ENCODE measurements around the gene HPCAL1. TPM values are rescaled to one million over a fixed set of nuclear protein-coding genes. Genes with fewer than 3 reads are reported as not detected.

HPCAL1 gene
- total and polyA plus RNA-seq, 2 experiments from 2014 or later: 8.3 to 25.4 TPM

DNA sequence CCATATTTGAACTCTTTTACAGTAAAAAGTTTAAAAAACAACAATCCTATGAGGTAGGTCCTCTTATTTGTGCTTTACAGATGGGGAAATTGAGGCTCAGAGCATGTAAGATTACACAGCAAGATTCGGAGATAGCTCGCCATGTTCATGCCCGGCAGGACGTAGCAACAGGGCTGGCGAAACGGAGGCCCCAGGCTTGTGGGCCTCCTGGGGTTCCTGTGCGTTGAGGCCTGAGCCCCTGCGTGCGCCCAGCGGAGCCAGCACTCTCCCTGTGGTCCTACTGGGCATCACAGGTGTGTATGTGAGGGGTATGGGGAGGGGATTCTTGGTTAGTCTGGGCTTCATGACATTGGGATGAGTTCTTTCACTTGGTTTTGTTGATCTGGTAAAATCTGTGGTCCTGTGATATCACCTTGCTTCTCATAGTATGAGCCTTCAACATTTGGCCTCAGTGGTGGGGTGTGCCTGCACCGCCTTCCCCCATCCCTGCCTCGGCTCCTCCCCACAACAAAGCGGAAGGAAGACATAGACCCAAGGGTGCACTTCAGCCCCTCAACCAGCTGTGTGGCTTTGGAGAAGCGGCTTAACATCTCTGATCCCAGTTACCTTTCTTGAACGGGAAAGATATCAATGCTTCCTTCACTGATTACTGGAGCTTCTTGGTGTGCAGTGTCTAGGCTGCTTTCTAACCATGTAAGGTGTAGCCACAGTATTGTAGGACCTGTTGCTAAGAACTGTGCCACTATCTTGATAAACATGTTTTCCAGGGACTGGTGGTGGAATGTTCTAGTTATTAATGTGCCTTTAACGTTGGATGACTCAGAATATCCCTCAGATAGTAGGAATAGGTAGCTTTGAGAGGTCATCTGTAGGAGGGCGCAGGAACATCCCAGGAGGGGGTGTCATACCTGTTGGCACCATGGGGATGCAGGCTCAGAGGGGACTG, 37.2 kb downstream of the HPCAL1 start (continued):
- TF ChIP-seq, protein P1, sequence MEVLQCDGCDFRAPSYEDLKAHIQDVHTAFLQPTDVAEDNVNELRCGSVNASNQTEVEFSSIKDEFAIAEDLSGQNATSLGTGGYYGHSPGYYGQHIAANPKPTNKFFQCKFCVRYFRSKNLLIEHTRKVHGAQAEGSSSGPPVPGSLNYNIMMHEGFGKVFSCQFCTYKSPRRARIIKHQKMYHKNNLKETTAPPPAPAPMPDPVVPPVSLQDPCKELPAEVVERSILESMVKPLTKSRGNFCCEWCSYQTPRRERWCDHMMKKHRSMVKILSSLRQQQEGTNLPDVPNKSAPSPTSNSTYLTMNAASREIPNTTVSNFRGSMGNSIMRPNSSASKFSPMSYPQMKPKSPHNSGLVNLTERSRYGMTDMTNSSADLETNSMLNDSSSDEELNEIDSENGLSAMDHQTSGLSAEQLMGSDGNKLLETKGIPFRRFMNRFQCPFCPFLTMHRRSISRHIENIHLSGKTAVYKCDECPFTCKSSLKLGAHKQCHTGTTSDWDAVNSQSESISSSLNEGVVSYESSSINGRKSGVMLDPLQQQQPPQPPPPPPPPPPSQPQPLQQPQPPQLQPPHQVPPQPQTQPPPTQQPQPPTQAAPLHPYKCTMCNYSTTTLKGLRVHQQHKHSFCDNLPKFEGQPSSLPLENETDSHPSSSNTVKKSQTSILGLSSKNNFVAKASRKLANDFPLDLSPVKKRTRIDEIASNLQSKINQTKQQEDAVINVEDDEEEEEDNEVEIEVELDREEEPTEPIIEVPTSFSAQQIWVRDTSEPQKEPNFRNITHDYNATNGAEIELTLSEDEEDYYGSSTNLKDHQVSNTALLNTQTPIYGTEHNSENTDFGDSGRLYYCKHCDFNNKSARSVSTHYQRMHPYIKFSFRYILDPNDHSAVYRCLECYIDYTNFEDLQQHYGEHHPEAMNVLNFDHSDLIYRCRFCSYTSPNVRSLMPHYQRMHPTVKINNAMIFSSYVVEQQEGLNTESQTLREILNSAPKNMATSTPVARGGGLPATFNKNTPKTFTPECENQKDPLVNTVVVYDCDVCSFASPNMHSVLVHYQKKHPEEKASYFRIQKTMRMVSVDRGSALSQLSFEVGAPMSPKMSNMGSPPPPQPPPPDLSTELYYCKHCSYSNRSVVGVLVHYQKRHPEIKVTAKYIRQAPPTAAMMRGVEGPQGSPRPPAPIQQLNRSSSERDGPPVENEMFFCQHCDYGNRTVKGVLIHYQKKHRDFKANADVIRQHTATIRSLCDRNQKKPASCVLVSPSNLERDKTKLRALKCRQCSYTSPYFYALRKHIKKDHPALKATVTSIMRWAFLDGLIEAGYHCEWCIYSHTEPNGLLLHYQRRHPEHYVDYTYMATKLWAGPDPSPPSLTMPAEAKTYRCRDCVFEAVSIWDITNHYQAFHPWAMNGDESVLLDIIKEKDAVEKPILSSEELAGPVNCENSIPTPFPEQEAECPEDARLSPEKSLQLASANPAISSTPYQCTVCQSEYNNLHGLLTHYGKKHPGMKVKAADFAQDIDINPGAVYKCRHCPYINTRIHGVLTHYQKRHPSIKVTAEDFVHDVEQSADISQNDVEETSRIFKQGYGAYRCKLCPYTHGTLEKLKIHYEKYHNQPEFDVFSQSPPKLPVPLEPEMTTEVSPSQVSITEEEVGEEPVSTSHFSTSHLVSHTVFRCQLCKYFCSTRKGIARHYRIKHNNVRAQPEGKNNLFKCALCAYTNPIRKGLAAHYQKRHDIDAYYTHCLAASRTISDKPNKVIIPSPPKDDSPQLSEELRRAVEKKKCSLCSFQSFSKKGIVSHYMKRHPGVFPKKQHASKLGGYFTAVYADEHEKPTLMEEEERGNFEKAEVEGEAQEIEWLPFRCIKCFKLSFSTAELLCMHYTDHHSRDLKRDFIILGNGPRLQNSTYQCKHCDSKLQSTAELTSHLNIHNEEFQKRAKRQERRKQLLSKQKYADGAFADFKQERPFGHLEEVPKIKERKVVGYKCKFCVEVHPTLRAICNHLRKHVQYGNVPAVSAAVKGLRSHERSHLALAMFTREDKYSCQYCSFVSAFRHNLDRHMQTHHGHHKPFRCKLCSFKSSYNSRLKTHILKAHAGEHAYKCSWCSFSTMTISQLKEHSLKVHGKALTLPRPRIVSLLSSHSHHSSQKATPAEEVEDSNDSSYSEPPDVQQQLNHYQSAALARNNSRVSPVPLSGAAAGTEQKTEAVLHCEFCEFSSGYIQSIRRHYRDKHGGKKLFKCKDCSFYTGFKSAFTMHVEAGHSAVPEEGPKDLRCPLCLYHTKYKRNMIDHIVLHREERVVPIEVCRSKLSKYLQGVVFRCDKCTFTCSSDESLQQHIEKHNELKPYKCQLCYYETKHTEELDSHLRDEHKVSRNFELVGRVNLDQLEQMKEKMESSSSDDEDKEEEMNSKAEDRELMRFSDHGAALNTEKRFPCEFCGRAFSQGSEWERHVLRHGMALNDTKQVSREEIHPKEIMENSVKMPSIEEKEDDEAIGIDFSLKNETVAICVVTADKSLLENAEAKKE (CRISPR knock-in tag; IDR thresholded peaks at IDR 0.05): no peak
- TF ChIP-seq POLR2AphosphoS5 (IDR thresholded peaks at IDR 0.05; ENCODE audit: low read depth) (no peak), JUNB (IDR thresholded peaks at IDR 0.05; ENCODE audit: unreplicated experiment) (no peak)

DNA sequence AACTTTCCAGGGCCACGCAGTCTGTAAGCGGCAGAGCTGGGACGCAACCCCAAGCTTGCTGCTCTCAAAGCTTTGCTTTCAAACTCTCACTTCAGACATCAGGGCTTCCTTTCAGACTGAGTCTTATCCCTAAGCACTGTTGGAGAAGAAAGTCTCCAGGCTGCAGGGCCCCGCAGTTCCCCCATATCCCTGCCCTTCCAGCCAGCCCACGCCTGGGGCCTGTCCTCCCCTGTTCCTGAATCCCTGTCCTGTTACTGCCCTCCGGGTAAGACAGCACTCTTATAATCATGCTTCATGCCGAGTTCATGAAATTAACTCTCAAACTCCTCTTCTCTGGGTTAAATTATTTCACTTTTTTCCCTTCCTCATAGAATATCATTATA, 37.9 kb downstream of the HPCAL1 start:
- H3K9me3 Mint-ChIP-seq: no peaks in the 10 kb centered on the region; the same call in 2 of the 3 replicates
- H2AFZ ChIP-seq: no peak overlapping the region
- no peak overlapping the region for H3K4me3 ChIP-seq
- DNase-seq (ENCODE audit: low spot score) (no peak), ATAC-seq (no peak)
- no peak overlapping the region for H3K27ac ChIP-seq (ENCODE audit: low read depth)
- no peak overlapping the region for H3K4me2 ChIP-seq
- no peak overlapping the region; the same call in 1 of the 2 replicates for H3K27ac Mint-ChIP-seq
- H3K27me3 Mint-ChIP-seq (ENCODE audit: insufficient read depth, low read depth, poor library complexity): peaks cover 6% of the 10 kb centered on the region
- H3F3A ChIP-seq (replicated peaks; ENCODE audit: low read depth): no peaks in the 10 kb centered on the region
- H3K79me2 ChIP-seq (replicated peaks; ENCODE audit: insufficient read depth): no peaks in the 10 kb centered on the region; the same call in 1 of the 2 replicates
- H3K4me3 Mint-ChIP-seq: no peak overlapping the region
- H3K36me3 ChIP-seq (ENCODE audit: insufficient read depth): no peaks in the 10 kb centered on the region
- H3K4me1 ChIP-seq (ENCODE audit: insufficient read depth): no peaks in the 10 kb centered on the region
- peaks cover 2% of the 10 kb centered on the region; the same call in 1 of the 3 replicates for H3K36me3 Mint-ChIP-seq (ENCODE audit: low read depth)
- H3K9me2 ChIP-seq (ENCODE audit: insufficient read depth): no peaks in the 10 kb centered on the region
- H3K4me1 Mint-ChIP-seq: no peaks in the 10 kb centered on the region; the same call in 2 of the 3 replicates
- H4K20me1 ChIP-seq (replicated peaks; ENCODE audit: insufficient read depth): no peaks in the 10 kb centered on the region
- H3K27me3 ChIP-seq (ENCODE audit: insufficient read depth): no peaks in the 10 kb centered on the region
- TF ChIP-seq ZNF114 (CRISPR knock-in tag; IDR thresholded peaks at IDR 0.05): no peak
- TF ChIP-seq, protein P2, sequence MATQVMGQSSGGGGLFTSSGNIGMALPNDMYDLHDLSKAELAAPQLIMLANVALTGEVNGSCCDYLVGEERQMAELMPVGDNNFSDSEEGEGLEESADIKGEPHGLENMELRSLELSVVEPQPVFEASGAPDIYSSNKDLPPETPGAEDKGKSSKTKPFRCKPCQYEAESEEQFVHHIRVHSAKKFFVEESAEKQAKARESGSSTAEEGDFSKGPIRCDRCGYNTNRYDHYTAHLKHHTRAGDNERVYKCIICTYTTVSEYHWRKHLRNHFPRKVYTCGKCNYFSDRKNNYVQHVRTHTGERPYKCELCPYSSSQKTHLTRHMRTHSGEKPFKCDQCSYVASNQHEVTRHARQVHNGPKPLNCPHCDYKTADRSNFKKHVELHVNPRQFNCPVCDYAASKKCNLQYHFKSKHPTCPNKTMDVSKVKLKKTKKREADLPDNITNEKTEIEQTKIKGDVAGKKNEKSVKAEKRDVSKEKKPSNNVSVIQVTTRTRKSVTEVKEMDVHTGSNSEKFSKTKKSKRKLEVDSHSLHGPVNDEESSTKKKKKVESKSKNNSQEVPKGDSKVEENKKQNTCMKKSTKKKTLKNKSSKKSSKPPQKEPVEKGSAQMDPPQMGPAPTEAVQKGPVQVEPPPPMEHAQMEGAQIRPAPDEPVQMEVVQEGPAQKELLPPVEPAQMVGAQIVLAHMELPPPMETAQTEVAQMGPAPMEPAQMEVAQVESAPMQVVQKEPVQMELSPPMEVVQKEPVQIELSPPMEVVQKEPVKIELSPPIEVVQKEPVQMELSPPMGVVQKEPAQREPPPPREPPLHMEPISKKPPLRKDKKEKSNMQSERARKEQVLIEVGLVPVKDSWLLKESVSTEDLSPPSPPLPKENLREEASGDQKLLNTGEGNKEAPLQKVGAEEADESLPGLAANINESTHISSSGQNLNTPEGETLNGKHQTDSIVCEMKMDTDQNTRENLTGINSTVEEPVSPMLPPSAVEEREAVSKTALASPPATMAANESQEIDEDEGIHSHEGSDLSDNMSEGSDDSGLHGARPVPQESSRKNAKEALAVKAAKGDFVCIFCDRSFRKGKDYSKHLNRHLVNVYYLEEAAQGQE (IDR thresholded peaks at IDR 0.05; ENCODE audit: unreplicated experiment): no peak
- TF ChIP-seq NANOG (IDR thresholded peaks at IDR 0.05; ENCODE audit: borderline replicate concordance): no peak
- TF ChIP-seq EZH2phosphoT487 (IDR thresholded peaks at IDR 0.05; ENCODE audit: unreplicated experiment): no peak
- no peak for TF ChIP-seq CREB1 (CRISPR knock-in tag; IDR thresholded peaks at IDR 0.05; ENCODE audit: low read depth)
- no peak for TF ChIP-seq EZH2 (IDR thresholded peaks at IDR 0.05; ENCODE audit: low read depth, unreplicated experiment)
- TF ChIP-seq, protein P3, sequence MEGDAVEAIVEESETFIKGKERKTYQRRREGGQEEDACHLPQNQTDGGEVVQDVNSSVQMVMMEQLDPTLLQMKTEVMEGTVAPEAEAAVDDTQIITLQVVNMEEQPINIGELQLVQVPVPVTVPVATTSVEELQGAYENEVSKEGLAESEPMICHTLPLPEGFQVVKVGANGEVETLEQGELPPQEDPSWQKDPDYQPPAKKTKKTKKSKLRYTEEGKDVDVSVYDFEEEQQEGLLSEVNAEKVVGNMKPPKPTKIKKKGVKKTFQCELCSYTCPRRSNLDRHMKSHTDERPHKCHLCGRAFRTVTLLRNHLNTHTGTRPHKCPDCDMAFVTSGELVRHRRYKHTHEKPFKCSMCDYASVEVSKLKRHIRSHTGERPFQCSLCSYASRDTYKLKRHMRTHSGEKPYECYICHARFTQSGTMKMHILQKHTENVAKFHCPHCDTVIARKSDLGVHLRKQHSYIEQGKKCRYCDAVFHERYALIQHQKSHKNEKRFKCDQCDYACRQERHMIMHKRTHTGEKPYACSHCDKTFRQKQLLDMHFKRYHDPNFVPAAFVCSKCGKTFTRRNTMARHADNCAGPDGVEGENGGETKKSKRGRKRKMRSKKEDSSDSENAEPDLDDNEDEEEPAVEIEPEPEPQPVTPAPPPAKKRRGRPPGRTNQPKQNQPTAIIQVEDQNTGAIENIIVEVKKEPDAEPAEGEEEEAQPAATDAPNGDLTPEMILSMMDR (conservative IDR thresholded peaks at IDR 0.05; ENCODE audit: low read depth in 2 of 2): no peak
- no peak for TF ChIP-seq STAT1 (IDR thresholded peaks at IDR 0.05; ENCODE audit: unreplicated experiment)
- TF ChIP-seq, protein P4, sequence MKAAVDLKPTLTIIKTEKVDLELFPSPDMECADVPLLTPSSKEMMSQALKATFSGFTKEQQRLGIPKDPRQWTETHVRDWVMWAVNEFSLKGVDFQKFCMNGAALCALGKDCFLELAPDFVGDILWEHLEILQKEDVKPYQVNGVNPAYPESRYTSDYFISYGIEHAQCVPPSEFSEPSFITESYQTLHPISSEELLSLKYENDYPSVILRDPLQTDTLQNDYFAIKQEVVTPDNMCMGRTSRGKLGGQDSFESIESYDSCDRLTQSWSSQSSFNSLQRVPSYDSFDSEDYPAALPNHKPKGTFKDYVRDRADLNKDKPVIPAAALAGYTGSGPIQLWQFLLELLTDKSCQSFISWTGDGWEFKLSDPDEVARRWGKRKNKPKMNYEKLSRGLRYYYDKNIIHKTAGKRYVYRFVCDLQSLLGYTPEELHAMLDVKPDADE (IDR thresholded peaks at IDR 0.05): no peak

All from GM23338 (cell line).